ENCODE measurements around the gene PRPS1. TPM values are rescaled to one million over a fixed set of nuclear protein-coding genes. Genes with fewer than 3 reads are reported as not detected.

Gene PRPS1
- polyA plus RNA-seq, 1 donor from 2014 or later: 45.6 TPM

- peak overlapping the region in 1 of 3 donors; percentile 41 for H3K27ac Mint-ChIP-seq
- H3K4me3 Mint-ChIP-seq: peak overlapping the region in 2 of 4 donors; percentile 20 to 23
- H3K9me3 Mint-ChIP-seq: no peaks in the 10 kb centered on the region
- no peaks in the 10 kb centered on the region for H3K36me3 Mint-ChIP-seq
- H3K4me1 Mint-ChIP-seq: peaks cover 27 to 34% (median 30%) of the 10 kb centered on the region in 3 donors
- H3K27me3 Mint-ChIP-seq: no peaks in the 10 kb centered on the region
Measured at GRCh38 chrX:107699616-107700015, 71.3 kb downstream of the PRPS1 start.

DNA sequence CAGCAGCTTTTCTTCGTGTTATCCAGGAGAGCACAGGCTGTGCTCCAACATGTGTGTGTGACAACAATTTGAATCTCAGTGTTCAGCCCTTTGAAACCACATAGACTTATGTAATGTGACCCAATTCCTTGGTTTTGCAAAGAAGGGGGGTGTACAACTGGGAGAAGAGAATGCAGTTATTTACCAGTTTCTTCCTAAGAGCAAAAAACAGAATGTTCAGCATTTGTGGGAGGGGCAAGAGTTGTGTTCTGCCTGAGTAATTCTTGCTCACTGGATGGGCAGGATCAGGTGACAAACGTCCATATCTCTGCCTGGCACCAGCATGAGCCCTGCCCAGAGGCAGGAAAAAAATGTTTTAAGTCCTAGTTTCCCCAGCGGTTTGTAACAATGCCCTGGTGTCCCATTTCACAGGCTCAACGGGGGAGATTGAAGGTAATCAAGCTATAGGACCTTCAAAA, 72.0 kb downstream of the PRPS1 start:
- Mint-ChIP-seq H3K4me1 (peaks cover 27 to 34% (median 30%) of the 10 kb centered on the region in 3 donors), H3K27ac (no peak overlapping the region), H3K36me3 (no peaks in the 10 kb centered on the region), H3K27me3 (no peaks in the 10 kb centered on the region), H3K9me3 (no peaks in the 10 kb centered on the region), H3K4me3 (peak overlapping the region in 2 of 4 donors; percentile 23 to 40)

Other genes with a start within 250 kb of the PRPS1 start
- not detected for gene FRMPD3, start 178.9 kb upstream of the PRPS1 start, polyA plus RNA-seq
- gene TSC22D3, start 147.3 kb downstream of the PRPS1 start, polyA plus RNA-seq: 1,475 TPM
- gene NCBP2L, start 149.2 kb downstream of the PRPS1 start, polyA plus RNA-seq: not detected
- gene MID2, start 197.4 kb downstream of the PRPS1 start, polyA plus RNA-seq: 2.4 TPM

Measured in IgD-negative memory B cell (primary cell).